ENCODE data around the gene RABGGTB.
"Not testable (repeated sequence)": the region's sequence is repeated elsewhere in the genome, so short reads cannot be mapped to it uniquely, and the experiment has no call there.

RABGGTB gene

DNA sequence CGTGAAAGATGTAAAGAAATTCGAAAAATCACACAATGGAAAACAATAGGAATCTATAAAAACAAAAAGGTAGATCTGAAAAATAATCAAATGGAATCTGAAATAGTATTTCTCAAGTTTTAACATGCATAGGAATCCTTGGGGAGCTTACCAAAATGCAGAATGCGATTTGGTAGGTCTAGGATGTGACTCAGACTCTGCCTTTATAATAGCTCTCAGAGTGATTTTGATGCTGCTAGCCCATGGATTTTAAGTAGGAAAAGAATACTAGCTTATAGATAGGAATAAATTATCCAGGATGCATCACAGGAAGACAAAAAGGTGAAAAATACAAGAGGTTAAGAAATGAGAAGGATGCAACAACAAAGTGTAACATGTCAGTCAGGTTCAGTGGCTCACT lies 14.1 kb upstream of the RABGGTB start:
- FAIRE-seq (no peak), DNase-seq (ENCODE audit: insufficient read length, low spot score) (no peak)
- TF ChIP-seq TAF1 (IDR thresholded peaks at IDR 0.05; ENCODE audit: low read depth, low read length) (no peak), SPI1 (IDR thresholded peaks at IDR 0.05; ENCODE audit: low read depth, low read length) (no peak), POU2F2 (IDR thresholded peaks at IDR 0.05; ENCODE audit: low read depth, low read length) (no peak), POLR2A (IDR thresholded peaks at IDR 0.05; ENCODE audit: low read depth, low read length) (no peak), POLR2AphosphoS5 (IDR thresholded peaks at IDR 0.05; ENCODE audit: low read depth, low read length) (no peak), PAX5 (IDR thresholded peaks at IDR 0.05; ENCODE audit: insufficient read depth, low read length, severe bottlenecking) (no peak)

GRCh38 chr1:75777812-75778211 lies 8.2 kb upstream of the RABGGTB start:
- not testable (repeated sequence) for FAIRE-seq; DNase-seq (ENCODE audit: insufficient read length, low spot score)

GRCh38 chr1:75778694-75779093 lies 7.4 kb upstream of the RABGGTB start:
- not testable (repeated sequence) for FAIRE-seq; DNase-seq (ENCODE audit: insufficient read length, low spot score)

- FAIRE-seq; DNase-seq (ENCODE audit: insufficient read length, low spot score): not testable (repeated sequence)
Measured at GRCh38 chr1:75780183-75780582, 5.9 kb upstream of the RABGGTB start.

DNA sequence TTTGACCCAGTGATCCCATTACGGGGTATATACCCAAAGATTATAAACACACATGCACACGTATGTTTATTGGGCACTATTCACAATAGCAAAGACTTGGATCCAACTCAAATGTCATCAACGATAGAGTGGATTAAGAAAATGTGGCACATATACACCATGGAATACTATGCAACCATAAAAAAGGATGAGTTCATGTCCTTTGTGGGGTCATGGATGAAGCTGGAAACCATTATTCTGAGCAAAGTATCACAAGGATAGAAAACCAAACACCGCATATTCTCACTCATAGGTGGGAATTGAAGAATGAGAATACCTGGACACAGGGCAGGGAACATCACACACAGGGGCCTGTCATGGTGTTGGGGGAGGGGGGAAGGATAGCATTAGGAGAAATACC lies 2.1 kb upstream of the RABGGTB start:
- not testable (repeated sequence) for FAIRE-seq; DNase-seq (ENCODE audit: insufficient read length, low spot score)

DNA sequence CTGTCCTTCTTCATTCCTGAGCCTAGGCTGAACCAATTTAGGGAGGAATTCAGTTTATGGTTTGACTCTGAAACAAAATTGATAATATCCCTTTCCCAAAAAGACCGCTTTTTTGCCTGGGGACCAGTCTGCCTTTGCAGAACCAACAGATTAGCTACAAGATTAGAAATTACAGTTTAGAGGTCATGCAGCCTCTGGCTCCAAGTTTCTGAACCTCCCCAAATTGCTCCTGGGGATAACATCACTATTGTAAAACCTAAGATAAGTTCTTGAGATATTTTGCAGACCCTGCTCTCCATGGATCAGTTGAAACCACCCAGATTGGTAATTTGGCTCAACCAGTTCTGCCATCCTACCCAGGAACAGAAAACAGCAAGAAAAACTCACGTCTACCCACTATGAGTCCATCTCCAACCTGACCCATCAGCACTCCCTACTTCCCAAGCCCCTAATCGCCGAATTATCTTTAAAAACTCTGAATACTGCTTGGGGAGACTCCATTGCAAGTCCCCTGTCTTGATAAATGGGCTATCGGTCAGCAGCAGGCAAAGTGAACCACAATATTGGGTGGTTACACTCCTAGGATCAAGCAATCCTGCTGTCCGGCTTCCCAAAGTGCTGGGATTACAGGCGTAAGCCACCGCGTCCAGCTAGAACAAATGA lies 605 bp upstream of the RABGGTB start:
- FAIRE-seq: peak; percentile 48
- no peak for DNase-seq (ENCODE audit: insufficient read length, low spot score)
- no peak for TF ChIP-seq POLR2AphosphoS5 (IDR thresholded peaks at IDR 0.05; ENCODE audit: low read depth, low read length)

GRCh38 chr1:75786901-75787493 lies 941 bp downstream of the RABGGTB start:
- FAIRE-seq (no peak), DNase-seq (ENCODE audit: insufficient read length, low spot score) (no peak)
- TF ChIP-seq SPI1 (IDR thresholded peaks at IDR 0.05; ENCODE audit: low read depth, low read length): no peak
- no peak for TF ChIP-seq POU2F2 (IDR thresholded peaks at IDR 0.05; ENCODE audit: low read depth, low read length)
- TF ChIP-seq TAF1 (IDR thresholded peaks at IDR 0.05; ENCODE audit: low read depth, low read length): no peak
- TF ChIP-seq POLR2AphosphoS5 (IDR thresholded peaks at IDR 0.05; ENCODE audit: low read depth, low read length): no peak; the same call in 1 of the 2 replicates
- no peak for TF ChIP-seq PAX5 (IDR thresholded peaks at IDR 0.05; ENCODE audit: insufficient read depth, low read length, severe bottlenecking)
- no peak for TF ChIP-seq POLR2A (IDR thresholded peaks at IDR 0.05; ENCODE audit: low read depth, low read length)

GRCh38 chr1:75787524-75787923 lies 1.5 kb downstream of the RABGGTB start:
- TF ChIP-seq PAX5 (IDR thresholded peaks at IDR 0.05; ENCODE audit: insufficient read depth, low read length, severe bottlenecking): no peak
- TF ChIP-seq TAF1 (IDR thresholded peaks at IDR 0.05; ENCODE audit: low read depth, low read length): no peak
- no peak for TF ChIP-seq POU2F2 (IDR thresholded peaks at IDR 0.05; ENCODE audit: low read depth, low read length)
- no peak for TF ChIP-seq POLR2AphosphoS5 (IDR thresholded peaks at IDR 0.05; ENCODE audit: low read depth, low read length)
- TF ChIP-seq SPI1 (IDR thresholded peaks at IDR 0.05; ENCODE audit: low read depth, low read length): no peak
- no peak for TF ChIP-seq POLR2A (IDR thresholded peaks at IDR 0.05; ENCODE audit: low read depth, low read length)
- no peak for DNase-seq (ENCODE audit: insufficient read length, low spot score)
- FAIRE-seq: no peak

DNA sequence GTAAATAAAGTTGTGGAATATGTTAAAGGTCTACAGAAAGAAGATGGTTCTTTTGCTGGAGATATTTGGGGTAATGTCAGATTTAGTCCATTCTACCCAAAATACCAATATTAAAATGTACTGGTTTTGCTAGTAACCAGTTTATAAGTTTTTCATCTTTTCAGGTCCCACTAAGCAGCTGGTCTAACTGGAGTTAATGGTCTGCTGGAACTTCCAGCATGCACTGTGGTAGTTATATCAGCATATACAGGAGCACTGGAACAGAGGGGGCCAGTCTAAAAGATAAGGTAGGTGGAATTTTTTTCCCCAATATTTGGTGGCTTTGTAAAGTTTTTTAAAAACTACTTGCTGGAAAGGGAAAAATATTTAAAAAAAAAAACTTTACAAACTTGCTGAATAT lies 3.9 kb downstream of the RABGGTB start:
- no peak for TF ChIP-seq POU2F2 (IDR thresholded peaks at IDR 0.05; ENCODE audit: low read depth, low read length)
- no peak for TF ChIP-seq TAF1 (IDR thresholded peaks at IDR 0.05; ENCODE audit: low read depth, low read length)
- TF ChIP-seq POLR2A (IDR thresholded peaks at IDR 0.05; ENCODE audit: low read depth, low read length): no peak
- TF ChIP-seq PAX5 (IDR thresholded peaks at IDR 0.05; ENCODE audit: insufficient read depth, low read length, severe bottlenecking): no peak
- no peak for TF ChIP-seq SPI1 (IDR thresholded peaks at IDR 0.05; ENCODE audit: low read depth, low read length)
- TF ChIP-seq POLR2AphosphoS5 (IDR thresholded peaks at IDR 0.05; ENCODE audit: low read depth, low read length): no peak
- DNase-seq (ENCODE audit: insufficient read length, low spot score): no peak
- FAIRE-seq: no peak

- DNase-seq (ENCODE audit: insufficient read length, low spot score): no peak
- no peak for FAIRE-seq
- no peak for TF ChIP-seq POLR2AphosphoS5 (IDR thresholded peaks at IDR 0.05; ENCODE audit: low read depth, low read length)
- TF ChIP-seq POU2F2 (IDR thresholded peaks at IDR 0.05; ENCODE audit: low read depth, low read length): no peak
- TF ChIP-seq PAX5 (IDR thresholded peaks at IDR 0.05; ENCODE audit: insufficient read depth, low read length, severe bottlenecking): no peak
- no peak for TF ChIP-seq TAF1 (IDR thresholded peaks at IDR 0.05; ENCODE audit: low read depth, low read length)
- no peak for TF ChIP-seq SPI1 (IDR thresholded peaks at IDR 0.05; ENCODE audit: low read depth, low read length)
- TF ChIP-seq POLR2A (IDR thresholded peaks at IDR 0.05; ENCODE audit: low read depth, low read length): no peak
Measured at GRCh38 chr1:75791022-75791421, 5.0 kb downstream of the RABGGTB start.

DNA sequence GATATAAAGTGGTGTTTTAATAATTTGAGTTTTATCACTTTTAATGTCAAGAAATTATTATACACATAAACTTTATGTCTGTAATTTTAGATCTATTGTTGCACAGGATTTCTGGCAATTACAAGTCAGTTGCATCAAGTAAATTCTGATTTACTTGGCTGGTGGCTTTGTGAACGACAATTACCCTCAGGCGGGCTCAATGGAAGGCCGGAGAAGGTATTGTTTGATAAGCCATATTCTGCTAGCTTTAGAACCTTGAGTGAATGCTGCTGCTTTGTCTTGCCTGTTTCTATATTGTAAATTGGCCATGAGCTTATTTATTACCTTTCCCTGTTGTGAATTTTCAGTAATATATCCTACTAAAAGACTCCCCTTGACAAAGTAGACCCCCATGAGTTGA lies 6.0 kb downstream of the RABGGTB start:
- DNase-seq (ENCODE audit: insufficient read length, low spot score) (no peak), FAIRE-seq (no peak)
- TF ChIP-seq POU2F2 (IDR thresholded peaks at IDR 0.05; ENCODE audit: low read depth, low read length): no peak
- TF ChIP-seq POLR2AphosphoS5 (IDR thresholded peaks at IDR 0.05; ENCODE audit: low read depth, low read length): no peak
- no peak for TF ChIP-seq SPI1 (IDR thresholded peaks at IDR 0.05; ENCODE audit: low read depth, low read length)
- TF ChIP-seq POLR2A (IDR thresholded peaks at IDR 0.05; ENCODE audit: low read depth, low read length): no peak
- TF ChIP-seq PAX5 (IDR thresholded peaks at IDR 0.05; ENCODE audit: insufficient read depth, low read length, severe bottlenecking): no peak
- no peak for TF ChIP-seq TAF1 (IDR thresholded peaks at IDR 0.05; ENCODE audit: low read depth, low read length)
